ENCODE data around the gene CCT2.

The CCT2 gene

DNA sequence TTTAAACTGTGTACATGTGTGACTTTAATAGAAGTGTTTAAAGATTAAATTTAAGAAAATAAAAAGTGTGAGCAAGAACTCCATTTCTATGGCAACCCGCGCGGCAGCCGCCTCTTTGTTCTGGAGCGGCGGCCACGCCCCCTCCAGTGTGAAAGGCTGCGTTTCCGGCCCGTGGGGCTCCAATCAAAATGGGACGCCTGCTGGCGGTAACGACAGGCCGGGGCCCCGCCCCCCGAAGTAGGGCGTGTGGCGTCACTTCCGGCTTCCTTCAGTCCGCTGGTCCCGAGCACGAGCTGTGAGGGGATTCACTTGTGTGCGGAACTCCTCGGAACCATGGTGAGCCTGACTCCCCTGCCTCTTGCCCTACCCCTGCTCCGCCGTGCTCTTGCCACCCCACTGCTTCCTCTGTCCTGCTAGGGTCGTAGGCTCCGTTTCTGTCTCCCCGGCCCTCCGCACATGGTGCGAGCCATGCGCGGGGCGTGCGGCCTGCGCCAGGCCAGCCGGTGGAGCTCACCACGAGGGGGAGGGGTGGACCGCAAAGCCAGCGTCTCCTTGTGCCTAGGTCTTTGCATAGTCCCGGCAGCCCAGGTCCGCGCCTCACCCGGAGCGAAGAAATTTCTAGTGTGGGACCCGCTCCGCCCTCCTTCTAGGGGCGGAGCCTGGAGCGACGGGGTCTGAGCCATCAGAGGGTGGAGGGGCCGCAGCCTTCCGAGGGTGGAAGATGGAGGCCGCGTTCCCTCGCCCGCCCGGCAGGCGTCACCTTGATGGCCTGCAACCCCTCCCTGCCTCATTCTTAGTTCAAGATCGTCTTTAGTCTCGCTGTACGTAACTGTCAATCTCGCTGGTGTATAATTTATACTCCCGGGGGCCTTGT is at the start of gene CCT2:
Gene CCT2 (plus strand): TSS at position 271 of the 874 bp plus-strand sequence. CDS start 63 bp downstream, at position 334.
- H3K9ac ChIP-seq (ENCODE audit: low read length): peak within 1 kb of the TSS; percentile 99
- peak within 1 kb of the TSS; percentile 100 for H3K4me3 ChIP-seq (ENCODE audit: low read length)
- peak within 1 kb of the TSS; percentile 94 for H3K27ac ChIP-seq (ENCODE audit: low read depth, low read length)
- H3K36me3 ChIP-seq (ENCODE audit: control insufficient read depth, insufficient read depth, low read length): peaks cover 26% of the 10 kb centered on the region
- H3K4me1 ChIP-seq (ENCODE audit: control insufficient read depth, insufficient read depth, low read length): peaks cover 3% of the 10 kb centered on the region
- H3K27me3 ChIP-seq (ENCODE audit: control insufficient read depth, insufficient read depth, low read length): no peaks in the 10 kb centered on the region

GRCh38 chr12:69540987-69541386 is 44.3 kb upstream of the CCT2 start:
- no peak overlapping the region for H3K9ac ChIP-seq (ENCODE audit: low read length)
- no peaks in the 10 kb centered on the region for H3K4me1 ChIP-seq (ENCODE audit: control insufficient read depth, insufficient read depth, low read length)
- no peaks in the 10 kb centered on the region for H3K36me3 ChIP-seq (ENCODE audit: control insufficient read depth, insufficient read depth, low read length)
- no peak overlapping the region for H3K27ac ChIP-seq (ENCODE audit: low read depth, low read length)
- no peaks in the 10 kb centered on the region for H3K27me3 ChIP-seq (ENCODE audit: control insufficient read depth, insufficient read depth, low read length)
- no peak overlapping the region for H3K4me3 ChIP-seq (ENCODE audit: low read length)

- Histone ChIP-seq H3K9ac (ENCODE audit: low read length) (no peak overlapping the region), H3K36me3 (ENCODE audit: control insufficient read depth, insufficient read depth, low read length) (no peaks in the 10 kb centered on the region), H3K27ac (ENCODE audit: low read depth, low read length) (no peak overlapping the region), H3K4me3 (ENCODE audit: low read length) (no peak overlapping the region), H3K27me3 (ENCODE audit: control insufficient read depth, insufficient read depth, low read length) (no peaks in the 10 kb centered on the region), H3K4me1 (ENCODE audit: control insufficient read depth, insufficient read depth, low read length) (no peaks in the 10 kb centered on the region)
Observed at GRCh38 chr12:69544087-69544486, 41.2 kb upstream of the CCT2 start.

DNA sequence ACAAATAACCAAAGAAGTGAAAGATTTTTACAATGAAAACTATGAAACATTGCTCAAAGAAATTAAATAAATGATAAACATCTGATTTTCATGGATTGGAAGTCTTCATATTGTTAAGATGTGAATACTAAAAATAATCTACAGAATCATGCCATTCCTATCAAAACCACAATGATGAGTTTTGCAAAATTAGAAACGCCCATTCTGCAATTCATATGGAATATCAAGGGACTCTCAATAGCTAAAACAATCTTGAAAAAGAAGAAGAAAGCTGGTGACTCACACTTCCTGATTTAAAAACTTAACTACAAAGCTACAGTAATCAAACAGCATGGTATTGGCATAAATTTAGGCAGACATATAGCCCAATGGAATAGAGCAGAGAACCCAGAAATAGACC is 40.2 kb upstream of the CCT2 start:
- Histone ChIP-seq H3K4me1 (ENCODE audit: control insufficient read depth, insufficient read depth, low read length) (no peaks in the 10 kb centered on the region), H3K4me3 (ENCODE audit: low read length) (no peak overlapping the region), H3K27ac (ENCODE audit: low read depth, low read length) (no peak overlapping the region), H3K27me3 (ENCODE audit: control insufficient read depth, insufficient read depth, low read length) (no peaks in the 10 kb centered on the region), H3K36me3 (ENCODE audit: control insufficient read depth, insufficient read depth, low read length) (no peaks in the 10 kb centered on the region), H3K9ac (ENCODE audit: low read length) (no peak overlapping the region)

DNA sequence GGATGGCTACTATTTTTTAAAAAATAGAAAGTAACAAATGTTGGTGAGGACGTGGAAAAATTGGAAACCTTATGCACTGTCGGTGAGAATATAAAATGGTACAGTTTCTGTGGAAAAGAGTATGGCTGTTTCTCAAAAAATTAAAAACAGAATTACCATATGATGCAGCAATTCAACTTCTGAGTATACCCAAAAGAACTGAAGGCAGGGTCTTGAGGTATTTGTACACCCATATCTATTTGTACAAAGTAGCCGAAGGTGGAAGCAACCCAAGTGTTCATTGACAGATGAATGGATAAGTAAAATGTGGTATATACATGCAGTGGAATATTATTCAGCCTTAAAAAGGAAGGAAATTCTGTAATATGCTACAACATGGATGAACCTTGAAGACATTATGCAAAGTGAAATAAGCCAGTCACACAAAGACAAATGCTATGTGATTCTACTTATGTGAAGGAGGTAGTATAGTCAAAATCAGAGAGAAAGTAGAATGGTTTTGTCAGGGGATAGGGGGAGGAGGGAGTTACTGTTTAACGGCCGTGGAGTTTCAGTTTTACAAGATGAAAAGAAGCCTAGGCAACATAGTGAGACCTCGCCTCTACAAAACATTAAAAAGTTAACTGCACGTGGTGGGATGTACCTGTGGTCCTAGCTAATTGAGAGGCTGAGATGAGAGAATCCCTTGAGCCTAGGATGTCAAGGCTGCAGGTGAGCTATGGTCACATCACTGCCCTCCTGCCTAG is 38.4 kb upstream of the CCT2 start:
- Histone ChIP-seq H3K27me3 (ENCODE audit: control insufficient read depth, insufficient read depth, low read length) (no peaks in the 10 kb centered on the region), H3K36me3 (ENCODE audit: control insufficient read depth, insufficient read depth, low read length) (no peaks in the 10 kb centered on the region)

DNA sequence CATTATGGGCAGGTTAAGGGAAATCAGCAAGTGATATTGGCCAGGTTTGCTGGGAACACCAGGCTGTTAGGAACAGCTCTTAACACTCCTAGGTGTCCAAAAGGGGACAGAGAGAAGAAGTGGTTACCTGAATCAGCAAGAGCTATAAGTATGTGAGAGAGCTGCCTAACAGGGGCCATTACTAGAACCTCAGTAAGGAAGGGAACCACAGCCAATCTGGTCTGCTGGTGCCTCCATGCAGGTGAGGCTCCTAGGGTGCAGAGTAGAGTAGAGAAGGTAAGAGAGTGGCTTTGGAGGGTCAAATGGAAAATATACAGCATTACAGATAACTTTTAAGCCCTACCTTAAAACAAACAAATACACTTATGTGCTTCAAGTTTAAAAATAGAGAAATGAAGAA is 36.6 kb upstream of the CCT2 start:
- H3K4me1 ChIP-seq (ENCODE audit: control insufficient read depth, insufficient read depth, low read length): peaks cover under 1% of the 10 kb centered on the region

More for the DNA sequence above, 38.4 kb upstream of the CCT2 start:
- Histone ChIP-seq H3K4me1 (ENCODE audit: control insufficient read depth, insufficient read depth, low read length) (no peaks in the 10 kb centered on the region), H3K9ac (ENCODE audit: low read length) (no peak overlapping the region), H3K4me3 (ENCODE audit: low read length) (no peak overlapping the region), H3K27ac (ENCODE audit: low read depth, low read length) (no peak overlapping the region)

DNA sequence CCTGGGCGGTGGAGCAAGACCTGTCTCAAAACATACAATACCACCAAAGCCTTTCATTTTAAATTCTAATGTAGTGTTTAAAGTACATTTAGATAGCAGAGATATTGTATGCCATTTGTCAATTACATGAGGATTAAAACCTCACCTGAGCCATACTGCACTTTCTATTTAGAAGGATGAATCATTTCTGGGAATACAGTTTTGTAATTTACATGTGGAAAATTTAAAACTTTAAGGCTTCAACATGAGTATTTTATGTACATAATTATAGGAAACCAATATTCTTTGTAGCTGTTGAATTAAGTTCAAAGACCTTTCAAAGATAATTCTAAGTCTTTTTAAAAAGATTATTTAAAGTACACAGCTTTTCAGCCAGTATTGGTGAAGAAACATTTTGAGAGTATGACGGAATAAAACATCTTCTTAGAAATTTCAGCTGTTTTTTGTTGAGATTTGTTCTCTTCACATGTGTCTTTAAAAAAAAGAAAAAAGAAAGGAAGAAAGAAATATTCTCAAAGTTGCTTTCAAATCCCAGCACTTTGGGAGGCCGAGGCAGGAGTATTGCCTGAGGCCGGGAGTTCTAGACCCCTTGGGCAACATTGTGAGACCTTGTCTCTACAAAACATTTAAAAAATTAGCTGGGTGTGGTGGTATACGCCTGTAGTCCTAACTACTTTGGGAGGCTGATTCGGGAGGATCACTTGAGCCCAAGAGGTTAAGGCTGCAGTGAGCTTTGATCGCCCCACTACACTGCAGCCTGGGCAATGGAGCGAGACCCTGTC is 34.5 kb upstream of the CCT2 start:
- no peak overlapping the region for H3K9ac ChIP-seq (ENCODE audit: low read length)
- H3K27ac ChIP-seq (ENCODE audit: low read depth, low read length): no peak overlapping the region
- H3K4me3 ChIP-seq (ENCODE audit: low read length): no peak overlapping the region
- peaks cover 6% of the 10 kb centered on the region for H3K4me1 ChIP-seq (ENCODE audit: control insufficient read depth, insufficient read depth, low read length)
- no peaks in the 10 kb centered on the region for H3K36me3 ChIP-seq (ENCODE audit: control insufficient read depth, insufficient read depth, low read length)
- no peaks in the 10 kb centered on the region for H3K27me3 ChIP-seq (ENCODE audit: control insufficient read depth, insufficient read depth, low read length)

More for the DNA sequence above, 36.6 kb upstream of the CCT2 start:
- H3K9ac ChIP-seq (ENCODE audit: low read length): no peak overlapping the region
- no peak overlapping the region for H3K27ac ChIP-seq (ENCODE audit: low read depth, low read length)
- no peaks in the 10 kb centered on the region for H3K27me3 ChIP-seq (ENCODE audit: control insufficient read depth, insufficient read depth, low read length)
- no peaks in the 10 kb centered on the region for H3K36me3 ChIP-seq (ENCODE audit: control insufficient read depth, insufficient read depth, low read length)
- no peak overlapping the region for H3K4me3 ChIP-seq (ENCODE audit: low read length)

- H3K36me3 ChIP-seq (ENCODE audit: control insufficient read depth, insufficient read depth, low read length): no peaks in the 10 kb centered on the region
- H3K27ac ChIP-seq (ENCODE audit: low read depth, low read length): no peak overlapping the region
- no peak overlapping the region for H3K9ac ChIP-seq (ENCODE audit: low read length)
- no peaks in the 10 kb centered on the region for H3K27me3 ChIP-seq (ENCODE audit: control insufficient read depth, insufficient read depth, low read length)
- H3K4me1 ChIP-seq (ENCODE audit: control insufficient read depth, insufficient read depth, low read length): peaks cover 6% of the 10 kb centered on the region
- no peak overlapping the region for H3K4me3 ChIP-seq (ENCODE audit: low read length)
Observed at GRCh38 chr12:69553628-69554248, 31.5 kb upstream of the CCT2 start.

GRCh38 chr12:69555461-69555860 is 29.8 kb upstream of the CCT2 start:
- Histone ChIP-seq H3K9ac (ENCODE audit: low read length) (no peak overlapping the region), H3K4me3 (ENCODE audit: low read length) (no peak overlapping the region), H3K27ac (ENCODE audit: low read depth, low read length) (peak overlapping the region; percentile 22)

DNA sequence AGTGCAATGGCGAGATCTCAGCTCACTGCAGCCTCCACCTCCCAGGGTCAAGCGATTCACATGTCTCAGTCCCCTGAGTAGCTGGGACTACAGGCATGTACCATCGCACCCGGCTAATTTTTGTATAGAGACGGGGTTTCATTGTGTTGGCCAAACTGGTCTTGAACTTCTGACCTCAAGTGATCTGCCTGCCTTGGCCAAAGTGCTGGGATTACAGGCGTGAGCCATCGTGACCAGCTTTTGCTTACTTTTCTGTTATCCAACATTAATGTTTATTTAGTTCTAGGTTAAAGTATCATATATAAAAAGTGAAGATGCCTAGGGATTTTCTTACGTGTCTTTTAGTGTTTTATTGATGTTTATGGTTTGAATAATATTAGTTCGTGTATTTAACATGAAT is 28.9 kb upstream of the CCT2 start:
- no peak overlapping the region for H3K4me3 ChIP-seq (ENCODE audit: low read length)
- H3K36me3 ChIP-seq (ENCODE audit: control insufficient read depth, insufficient read depth, low read length): no peaks in the 10 kb centered on the region
- H3K27me3 ChIP-seq (ENCODE audit: control insufficient read depth, insufficient read depth, low read length): no peaks in the 10 kb centered on the region
- peaks cover 6% of the 10 kb centered on the region for H3K4me1 ChIP-seq (ENCODE audit: control insufficient read depth, insufficient read depth, low read length)
- H3K27ac ChIP-seq (ENCODE audit: low read depth, low read length): no peak overlapping the region
- H3K9ac ChIP-seq (ENCODE audit: low read length): no peak overlapping the region

More at GRCh38 chr12:69555461-69555860, 29.8 kb upstream of the CCT2 start:
- Histone ChIP-seq H3K36me3 (ENCODE audit: control insufficient read depth, insufficient read depth, low read length) (no peaks in the 10 kb centered on the region), H3K4me1 (ENCODE audit: control insufficient read depth, insufficient read depth, low read length) (peaks cover 6% of the 10 kb centered on the region), H3K27me3 (ENCODE audit: control insufficient read depth, insufficient read depth, low read length) (no peaks in the 10 kb centered on the region)

GRCh38 chr12:69563166-69563762 is 22.0 kb upstream of the CCT2 start:
- Histone ChIP-seq H3K9ac (ENCODE audit: low read length) (no peak overlapping the region), H3K4me1 (ENCODE audit: control insufficient read depth, insufficient read depth, low read length) (no peaks in the 10 kb centered on the region), H3K36me3 (ENCODE audit: control insufficient read depth, insufficient read depth, low read length) (peaks cover 7% of the 10 kb centered on the region), H3K27ac (ENCODE audit: low read depth, low read length) (no peak overlapping the region), H3K27me3 (ENCODE audit: control insufficient read depth, insufficient read depth, low read length) (no peaks in the 10 kb centered on the region), H3K4me3 (ENCODE audit: low read length) (no peak overlapping the region)

All from rectal smooth muscle tissue (tissue), 1 donor.